Measurements from ENCODE around the gene PALD1.

GRCh38 chr10:70507966-70508365 lies 29.4 kb downstream of the PALD1 start:
- TF ChIP-seq CTCF (IDR thresholded peaks at IDR 0.05) (no peak), POLR2A (IDR thresholded peaks at IDR 0.05) (no peak)

Measured in upper lobe of left lung (tissue), 4 donors.